HepG2 (cell line): Measurements from ENCODE around the gene MAP7D3. TPM values are rescaled to one million over a fixed set of nuclear protein-coding genes. Genes with fewer than 3 reads are reported as not detected.

Experiments
- ATAC-seq: fragments of 200-7000 bp; cut with Tn5 transposase; 3 replicates; pipeline ENCODE4 v1.9.1; 2020; ENCODE audit warnings: mild to moderate bottlenecking, moderate library complexity
- BruUV-seq: library from RNA; stranded (reverse); fragments of 400-500 nt; replicated peaks from 2 replicates; lab custom pipeline; 2021; lab: Mats Ljungman, UMichigan
- CTCF ChIA-PET: fragments of 300-600 bp; formaldehyde crosslinking; extraction: SDS; loops from one replicate; lab custom pipeline; 2021; ENCODE audit warnings: low total read pairs, inconsistent platforms, low intra/inter-chr PET ratio; lab: Yijun Ruan, JAX
- POLR2A ChIA-PET: fragments of 350-600 bp; sonication (Branson Sonifier 250); formaldehyde crosslinking; loops from one replicate; lab custom pipeline; 2020; ENCODE audit warnings: antibody characterized with exemption, inconsistent platforms; lab: Yijun Ruan, JAX
- DNase-seq: peaks from one replicate; pipeline ENCODE4 v3.0.0-alpha.2; 2015; ENCODE audit warnings: low spot score
- FAIRE-seq: peaks from 3 replicates; lab custom pipeline; 2011; peaks lifted over from hg19 to GRCh38; lab: Jason Lieb, UNC
- H2AFZ ChIP-seq: one replicate; pipeline ENCODE4 v1.6.1; 2011; ENCODE audit warnings: low read length, inconsistent platforms
- H3K27ac ChIP-seq: fragments of 300-600 bp; 3 replicates; pipeline ENCODE4 v1.8.0; 2011; ENCODE audit warnings: mixed run types, mild to moderate bottlenecking, mixed read lengths, low read length, inconsistent platforms; ENCODE audit not compliant: insufficient read depth; ENCODE audit errors: extremely low read length
- H3K27me3 ChIP-seq, 2 experiments: fragments of 200-600 bp in 1 of 2; 2 replicates in 1 of 2; 3 replicates in 1 of 2; pipeline versions ENCODE4 v1.6.0 to v1.8.0; 2011; ENCODE audit warnings: low read length in 2 of 2, mild to moderate bottlenecking in 2 of 2, moderate library complexity in 2 of 2, inconsistent platforms in 1 of 2; ENCODE audit not compliant: insufficient read depth in 2 of 2, control insufficient read depth in 1 of 2
- H3K36me3 ChIP-seq, 2 experiments: fragments of 200-600 bp in 1 of 2; replicated peaks in 1 of 2; 2 replicates in 1 of 2; 3 replicates in 1 of 2; pipeline versions ENCODE4 v1.5.1 to v1.8.0; 2011; ENCODE audit warnings: low read length in 2 of 2, inconsistent platforms in 1 of 2; ENCODE audit not compliant: insufficient read depth in 2 of 2, control insufficient read depth in 1 of 2
- H3K4me1 ChIP-seq: 2 replicates; pipeline ENCODE4 v1.5.1; 2012; ENCODE audit warnings: low read length, inconsistent platforms; ENCODE audit not compliant: insufficient read depth
- H3K4me2 ChIP-seq: 2 replicates; pipeline ENCODE4 v1.6.0; 2011; ENCODE audit warnings: low read depth, low read length, inconsistent platforms
- H3K4me3 ChIP-seq, 3 experiments: fragments of 200-600 bp in 1 of 3; sonication (generic), shearing (Covaris generic) in 1 of 3; replicated peaks in 1 of 3; 2 replicates each; pipeline ENCODE4 v1.5.1; 2011 to 2016; ENCODE audit warnings: low read length in 3 of 3, inconsistent platforms in 2 of 3, low read depth in 2 of 3, mild to moderate bottlenecking in 2 of 3, control low read depth in 1 of 3, mixed read lengths in 1 of 3; ENCODE audit not compliant: insufficient read depth in 1 of 3
- H3K79me2 ChIP-seq: one replicate; pipeline ENCODE4 v1.6.1; 2011; ENCODE audit warnings: low read length, inconsistent platforms; ENCODE audit not compliant: insufficient read depth
- H3K9ac ChIP-seq: 2 replicates; pipeline ENCODE4 v1.6.0; 2011; ENCODE audit warnings: mild to moderate bottlenecking, low read depth, low read length, inconsistent platforms; ENCODE audit not compliant: insufficient read depth
- H3K9me3 ChIP-seq: 2 replicates; pipeline ENCODE4 v1.5.1; 2012; ENCODE audit warnings: mild to moderate bottlenecking, low read length
- H4K20me1 ChIP-seq: 2 replicates; pipeline ENCODE4 v1.6.0; 2011; ENCODE audit warnings: inconsistent platforms, mild to moderate bottlenecking, low read length, moderate library complexity; ENCODE audit not compliant: insufficient read depth
- ATF5 ChIP-seq: sonication (generic); formaldehyde crosslinking; IDR thresholded peaks from 2 replicates; pipeline ENCODE4 v1.4.0; 2020; ENCODE audit warnings: mild to moderate bottlenecking, low read depth, missing genetic modification reagents
- FLYWCH1 ChIP-seq: sonication (generic); formaldehyde crosslinking; IDR thresholded peaks from 2 replicates; pipeline ENCODE4 v1.8.1; 2023; ENCODE audit warnings: mild to moderate bottlenecking, missing genetic modification reagents
- HDAC1 ChIP-seq: sonication (generic); formaldehyde crosslinking; IDR thresholded peaks from 2 replicates; pipeline ENCODE4 v1.5.1; 2020; ENCODE audit warnings: mild to moderate bottlenecking, missing genetic modification reagents
- HMG20A ChIP-seq: IDR thresholded peaks from 2 replicates; pipeline ENCODE4 v1.6.1; 2016; ENCODE audit warnings: borderline replicate concordance
- REL ChIP-seq: sonication (generic); formaldehyde crosslinking; conservative IDR thresholded peaks from 2 replicates; pipeline ENCODE4 v1.8.0; 2022; ENCODE audit warnings: mild to moderate bottlenecking, missing genetic modification reagents, moderate library complexity
- USF2 ChIP-seq, 2 experiments: sonication (generic) in 1 of 2; formaldehyde crosslinking in 1 of 2; IDR thresholded peaks; 2 replicates each; pipeline versions ENCODE4 v1.5.1 to v1.6.1; 2011 to 2020; ENCODE audit warnings: borderline replicate concordance in 1 of 2, low read depth in 1 of 2, low read length in 1 of 2, mild to moderate bottlenecking in 1 of 2, missing genetic modification reagents in 1 of 2, moderate library complexity in 1 of 2
- ZBTB8A ChIP-seq: sonication (generic); formaldehyde crosslinking; IDR thresholded peaks from 2 replicates; pipeline ENCODE4 v1.4.0; 2020; ENCODE audit warnings: mild to moderate bottlenecking, low read depth, missing genetic modification reagents, borderline replicate concordance
- ZEB1 ChIP-seq: IDR thresholded peaks from 2 replicates; pipeline ENCODE4 v1.6.1; 2012; ENCODE audit warnings: mild to moderate bottlenecking, low read depth, inconsistent platforms; ENCODE audit not compliant: insufficient replicate concordance
- ZNF773 ChIP-seq: sonication (generic); formaldehyde crosslinking; IDR thresholded peaks from 2 replicates; pipeline ENCODE4 v1.4.0; 2020; ENCODE audit warnings: missing genetic modification reagents, borderline replicate concordance
- ZNF782 ChIP-seq: sonication (generic); formaldehyde crosslinking; IDR thresholded peaks from 2 replicates; pipeline ENCODE4 v1.4.0; 2020; ENCODE audit warnings: missing genetic modification reagents, mild to moderate bottlenecking, borderline replicate concordance
- WGBS: methylation state at CpG from one replicate; pipeline ENCODE4 v1.1.6; 2017; ENCODE audit warnings: low lambda C conversion rate; 5-methylcytosine and 5-hydroxymethylcytosine counted together
- in situ Hi-C: cut with HindIII; loops from 2 replicates; pipeline ENCODE4 v1.10.0; 2017; ENCODE audit warnings: low pct_unique_long_range_greater_than_20kb; ENCODE audit not compliant: extremely low pct_ligation_motif_present
- intact Hi-C: fragments of 100-400 bp; cut with micrococcal nuclease; formaldehyde crosslinking; loops from one replicate; pipeline ENCODE4 v1.10.0; 2022; ENCODE audit not compliant: unreplicated experiment
- polyA plus RNA-seq, 8 experiments: library from polyadenylated mRNA; depleted of rRNA in 3 of 8; stranded (reverse) in 7 of 8; unstranded in 1 of 8; fragments of >200 nt; fragmentation: Illumina TruSeq in 4 of 8; extraction: Trizol in 4 of 8; gene quantifications; 2 replicates each; pipeline versions ENCODE4 v1.2.1 to v1.2.3, GENCODE V29; 2011 to 2016; ENCODE audit warnings: low read depth in 4 of 8, missing spikeins in 1 of 8, mixed read lengths in 1 of 8; ENCODE audit not compliant: insufficient read depth in 1 of 8
- total RNA-seq, 5 experiments: library from RNA; depleted of rRNA; stranded (reverse); fragments of >200 nt; fragmentation: Illumina TruSeq; extraction: Trizol; gene quantifications; 2 replicates each; pipeline ENCODE4 v1.2.3, GENCODE V29; 2016; ENCODE audit warnings: low read depth in 1 of 5

MAP7D3 gene
- total and polyA plus RNA-seq, 2 of the 13 experiments (the other 11 are each of a cell fraction or from before 2014, with no cell fraction given) = not detected

GRCh38 chrX:136262812-136263315 lies 11.7 kb upstream of the MAP7D3 start:
- TF ChIP-seq FLYWCH1 (CRISPR knock-in tag) (no peak), HMG20A (CRISPR knock-in tag) (no peak)
- CTCF ChIA-PET = no interaction called here
- H3K36me3 ChIP-seq = no peaks in the 10 kb centered on the region
- H3K79me2 ChIP-seq = no peaks in the 10 kb centered on the region
- no peaks in the 10 kb centered on the region for H3K27me3 ChIP-seq
- in situ Hi-C loops (no loop called here), intact Hi-C loops (no loop called here)
- FAIRE-seq (no peak), ATAC-seq (no peak), DNase-seq (no peak)
- BruUV-seq = no TSS peak
- H4K20me1 ChIP-seq = no peaks in the 10 kb centered on the region
- POLR2A ChIA-PET = no interaction called here
- no peak overlapping the region for H3K4me3 ChIP-seq
- no peak overlapping the region for H3K27ac ChIP-seq
- H3K9me3 ChIP-seq = no peaks in the 10 kb centered on the region
- WGBS = 8% methylated on average over 6 of the region's 7 CpGs
- H2AFZ ChIP-seq = no peak overlapping the region
- no peak overlapping the region for H3K4me2 ChIP-seq
- no peaks in the 10 kb centered on the region for H3K4me1 ChIP-seq
- no peak overlapping the region for H3K9ac ChIP-seq

DNA sequence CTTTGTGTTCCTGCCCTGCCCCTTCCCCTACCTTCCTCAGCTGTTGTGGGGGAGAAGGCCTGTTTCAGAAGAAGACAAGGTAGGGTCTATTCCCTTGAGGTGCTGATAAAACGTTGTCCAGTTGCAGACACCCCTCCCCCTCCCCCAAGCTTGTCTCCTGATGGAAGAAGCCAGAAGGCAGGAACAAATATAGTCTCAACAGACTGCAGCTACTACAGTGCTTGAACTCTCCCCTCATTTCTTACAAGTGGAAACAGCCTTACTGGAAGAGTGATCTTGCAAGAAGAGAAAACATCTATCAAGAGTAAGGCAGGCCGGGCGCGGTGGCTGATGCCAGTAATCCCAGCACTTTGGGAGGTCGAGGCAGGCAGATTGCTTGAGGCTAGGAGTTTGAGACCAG lies 11.0 kb upstream of the MAP7D3 start:
- H3K4me1 ChIP-seq = no peaks in the 10 kb centered on the region
- POLR2A ChIA-PET = no interaction called here
- WGBS = 63% methylated on average over 5 of the region's 5 CpGs
- DNase-seq = no peak
- H3K27ac ChIP-seq = no peak overlapping the region
- H3K36me3 ChIP-seq = no peaks in the 10 kb centered on the region
- no peak for TF ChIP-seq ZNF782 (CRISPR knock-in tag)
- TF ChIP-seq ZEB1 = no peak
- no peak for TF ChIP-seq ZNF773
- TF ChIP-seq USF2 (IDR thresholded peaks at IDR 0.05; ENCODE audit: low read depth, low read length) = no peak
- no peak for TF ChIP-seq USF2 (CRISPR knock-in tag; IDR thresholded peaks at IDR 0.05; ENCODE audit: borderline replicate concordance)
- no peak for TF ChIP-seq REL
- no peak for TF ChIP-seq ZBTB8A (CRISPR knock-in tag)
- TF ChIP-seq ATF5 (CRISPR knock-in tag) = no peak
- no peak for TF ChIP-seq HDAC1 (CRISPR knock-in tag)
- TF ChIP-seq, all 625 proteins: peak for 0
- Histone ChIP-seq H3K79me2 (no peaks in the 10 kb centered on the region), H3K27me3 (no peaks in the 10 kb centered on the region), H4K20me1 (no peaks in the 10 kb centered on the region), H2AFZ (no peak overlapping the region), H3K4me3 (no peak overlapping the region), H3K9me3 (no peaks in the 10 kb centered on the region), H3K9ac (no peak overlapping the region), H3K4me2 (no peak overlapping the region)
- FAIRE-seq (no peak), ATAC-seq (no peak)
- BruUV-seq = no TSS peak
- intact Hi-C loops (no loop called here), in situ Hi-C loops (no loop called here)
- CTCF ChIA-PET = no interaction called here
